NCI-H2196 (cell line): ENCODE data around the gene RASAL1.
A peak's percentile ranks its signal among the peaks of the same experiment; 100 is the strongest.
"Not testable (repeated sequence)": the region's sequence is repeated elsewhere in the genome, so short reads cannot be mapped to it uniquely, and the experiment has no call there.

Experiments
- DNase-seq: peaks from one replicate; lab custom pipeline; 2025; ENCODE audit not compliant: unreplicated experiment; lab: John Stamatoyannopoulos, UW

The RASAL1 gene

DNA sequence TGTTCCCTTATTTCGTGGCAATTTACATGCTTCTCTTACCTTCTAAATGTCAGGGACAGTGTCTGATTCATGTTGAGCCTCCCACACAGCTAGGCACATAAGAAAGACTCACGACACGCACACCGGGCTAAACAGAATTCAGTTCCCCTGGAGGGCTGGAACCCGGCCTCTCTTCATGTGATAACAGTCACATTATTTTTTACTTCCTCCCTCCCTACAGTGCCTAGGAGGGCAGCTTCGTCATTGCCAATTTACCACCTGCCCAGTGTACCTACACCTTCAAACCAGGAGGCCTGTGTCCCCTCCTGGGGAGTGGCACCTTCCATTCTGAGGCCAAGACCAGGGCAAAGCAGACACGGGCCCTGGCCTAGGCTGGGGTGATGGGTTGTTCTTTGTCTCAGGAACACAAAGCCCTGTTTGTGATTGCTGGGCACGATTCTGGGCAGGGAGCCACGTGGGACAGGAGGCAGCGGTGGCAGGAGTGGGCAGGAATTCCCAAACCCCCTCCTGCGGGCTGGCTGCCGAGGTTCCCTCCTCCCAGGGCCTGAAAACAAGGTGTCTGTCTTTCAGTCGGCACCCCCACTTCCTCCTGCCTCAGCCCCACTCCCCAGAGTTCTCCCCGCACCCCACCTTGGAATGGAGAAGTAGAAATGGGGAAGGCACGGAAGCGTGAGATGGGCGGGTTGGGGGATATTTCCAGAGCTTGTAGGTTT lies 6.8 kb upstream of the RASAL1 start:
- peak; percentile 63 for DNase-seq

DNA sequence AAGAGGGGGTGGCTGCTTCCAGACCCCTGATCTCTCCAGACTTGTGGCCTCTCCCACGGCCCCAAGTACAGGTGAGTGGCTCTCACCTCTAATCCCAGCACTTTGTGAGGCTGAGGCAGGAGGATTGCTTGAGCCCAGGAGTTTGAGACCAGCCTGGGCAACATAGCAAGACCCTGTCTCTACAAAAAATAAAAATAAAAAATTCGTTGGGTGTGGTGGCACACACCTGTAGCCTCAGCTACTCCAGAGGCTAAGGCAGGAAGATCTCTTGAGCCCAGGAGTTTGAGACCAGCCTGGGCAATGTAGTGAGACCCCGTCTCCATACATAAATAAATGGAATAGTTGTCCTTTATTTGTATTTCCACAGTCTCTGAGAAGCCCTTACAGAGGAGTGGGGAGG lies 6.2 kb upstream of the RASAL1 start:
- not testable (repeated sequence) for DNase-seq

- no peak for DNase-seq
Measured at GRCh38 chr12:113140706-113141105, 5.1 kb upstream of the RASAL1 start.

- DNase-seq, result no peak
Measured at GRCh38 chr12:113138826-113139225, 3.3 kb upstream of the RASAL1 start.

DNA sequence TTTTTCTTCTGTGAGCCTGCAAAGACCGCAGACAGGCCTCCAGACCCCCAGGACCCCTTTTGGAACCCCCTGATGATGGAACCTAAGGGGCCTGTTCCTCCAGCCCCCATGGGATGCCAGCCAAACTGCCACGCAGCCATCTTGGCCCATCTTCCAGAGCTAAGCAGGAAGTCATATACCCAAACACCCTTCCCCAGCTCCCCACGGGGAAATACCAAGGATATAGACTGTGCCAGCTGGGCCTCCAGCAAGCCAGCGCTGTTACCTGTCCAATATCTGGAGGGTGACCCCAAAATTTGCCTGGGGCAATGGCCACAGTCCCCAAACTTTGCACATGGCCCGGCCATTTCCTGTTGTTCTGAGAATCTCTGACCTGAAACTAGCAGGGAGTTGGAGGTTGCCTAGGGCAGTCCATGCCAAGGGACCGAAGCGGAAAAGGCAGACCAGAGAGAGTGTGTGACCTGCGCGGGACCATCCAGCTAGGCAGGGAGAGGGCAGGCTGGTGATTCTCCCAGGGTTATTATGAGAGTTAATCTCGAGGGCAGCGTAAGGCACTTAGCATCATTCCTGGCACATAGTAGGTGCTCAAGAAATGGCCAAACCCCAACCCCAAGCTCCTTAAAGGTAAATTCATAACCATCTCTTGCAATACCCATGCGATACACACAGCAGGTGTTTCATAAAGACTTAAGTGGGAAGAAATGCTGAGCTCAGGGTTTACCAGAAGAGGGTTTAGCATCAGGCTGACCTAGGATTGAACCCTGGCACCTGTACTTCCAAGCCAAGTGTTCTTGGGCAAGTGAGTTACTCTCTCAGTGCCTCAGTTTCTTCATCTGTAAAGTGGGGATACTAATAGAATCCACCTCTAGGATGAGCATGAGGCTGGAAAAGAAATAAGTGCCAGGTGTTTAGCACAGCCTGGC lies 2.6 kb upstream of the RASAL1 start:
- DNase-seq, result no peak

DNA sequence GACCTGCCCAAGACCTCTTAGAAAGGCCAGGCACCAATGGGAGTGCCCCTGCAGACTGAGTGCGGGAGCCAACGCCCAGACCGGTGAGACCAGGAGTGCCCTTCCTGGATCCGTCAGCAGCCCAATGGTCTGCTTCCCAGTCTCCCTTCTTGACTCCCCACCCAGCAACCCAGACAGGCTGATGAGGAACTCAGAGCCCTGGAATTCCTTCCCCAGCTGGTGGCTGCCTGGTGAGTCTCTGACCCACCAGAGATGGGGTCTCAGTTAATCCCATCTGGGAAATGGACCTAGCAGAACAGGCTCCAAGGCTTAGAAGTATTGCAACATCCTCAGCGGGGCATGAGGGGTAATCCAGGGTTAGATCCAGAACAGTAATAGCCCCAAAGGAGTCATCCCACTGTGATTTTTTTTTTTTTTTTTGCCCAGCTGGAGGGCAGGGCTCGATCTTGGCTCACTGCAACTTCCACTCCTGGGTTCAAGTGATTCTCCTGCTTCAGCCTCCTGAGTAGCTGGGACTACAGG lies 1.5 kb upstream of the RASAL1 start:
- no peak for DNase-seq

- DNase-seq, result peak; percentile 43
Measured at GRCh38 chr12:113136128-113136989, 798 bp upstream of the RASAL1 start.

GRCh38 chr12:113134521-113134951 lies 1.0 kb downstream of the RASAL1 start:
- no peak for DNase-seq

DNA sequence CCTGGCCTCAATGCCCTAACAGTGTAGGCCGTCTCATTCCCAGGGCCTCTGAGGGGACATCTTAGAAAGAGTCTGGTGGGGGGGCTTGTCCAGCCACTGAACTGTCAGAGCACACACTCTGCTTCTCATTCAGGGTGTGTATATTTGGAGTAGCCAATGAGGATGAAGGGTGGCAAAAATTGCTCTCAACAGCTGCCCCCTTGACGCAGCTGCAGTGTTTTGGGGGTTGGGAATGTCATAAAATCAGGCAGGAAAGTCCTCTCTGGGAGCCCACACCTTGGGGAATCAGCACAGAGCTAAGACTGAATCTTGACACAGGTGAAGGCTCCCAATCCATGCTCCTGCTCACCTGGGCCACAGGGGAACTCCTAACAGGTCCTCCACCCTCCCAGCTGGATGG lies 1.5 kb downstream of the RASAL1 start:
- no peak for DNase-seq

GRCh38 chr12:113133666-113134065 lies 1.9 kb downstream of the RASAL1 start:
- no peak for DNase-seq

- no peak for DNase-seq
Measured at GRCh38 chr12:113133036-113133435, 2.5 kb downstream of the RASAL1 start.

DNA sequence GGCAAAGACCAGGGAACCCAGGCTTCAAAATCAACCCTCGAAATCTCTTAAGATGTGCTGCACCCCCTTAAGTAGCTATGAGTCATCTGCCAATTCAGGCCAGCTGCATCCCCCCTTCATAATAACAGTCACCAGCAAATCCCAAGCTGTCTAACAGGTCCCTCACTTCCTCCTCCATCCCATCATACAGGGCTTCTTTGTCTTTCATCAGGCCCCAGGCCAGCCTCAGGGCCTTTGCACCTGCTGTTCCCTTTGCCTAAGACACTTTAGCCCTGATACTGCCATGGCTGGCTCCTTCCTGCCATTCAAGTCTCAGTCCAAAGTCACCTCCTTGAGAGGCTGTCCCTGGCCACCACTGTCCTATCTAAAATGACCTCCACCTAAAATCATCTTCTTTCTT lies 4.0 kb downstream of the RASAL1 start:
- DNase-seq, result no peak

DNA sequence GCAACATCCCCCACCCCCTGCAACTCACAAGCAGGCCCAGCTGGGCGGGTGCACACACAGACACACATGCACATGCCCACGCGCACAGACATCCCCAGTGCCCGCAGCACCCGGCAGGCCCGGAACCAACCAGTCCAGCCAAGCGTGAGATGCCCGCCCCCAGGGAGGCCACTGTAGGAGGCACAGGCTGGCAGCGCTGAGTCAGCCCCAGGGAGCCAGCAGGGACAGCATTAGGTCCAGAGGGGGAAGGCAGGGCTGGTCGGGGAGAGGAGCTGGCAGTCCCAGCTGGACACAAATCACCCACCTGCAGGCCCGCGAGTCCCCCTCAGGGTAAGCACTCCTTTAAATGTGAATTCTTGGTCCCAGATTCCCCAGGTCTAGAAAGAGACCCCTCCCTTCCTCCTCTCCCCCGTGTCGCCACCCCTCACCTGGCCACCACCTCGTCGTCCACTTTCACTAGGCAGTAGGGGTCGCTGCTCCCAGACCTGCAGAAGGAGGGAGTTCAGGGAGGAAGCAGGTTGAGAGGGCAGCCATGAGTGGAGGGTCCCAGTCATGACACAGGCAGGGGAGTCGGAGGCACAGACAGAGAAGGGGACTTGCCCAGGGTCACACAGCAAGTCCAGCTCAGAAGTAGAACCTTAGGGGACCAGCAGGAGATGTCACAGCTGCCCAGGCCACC lies 5.0 kb downstream of the RASAL1 start:
- DNase-seq, result no peak

DNA sequence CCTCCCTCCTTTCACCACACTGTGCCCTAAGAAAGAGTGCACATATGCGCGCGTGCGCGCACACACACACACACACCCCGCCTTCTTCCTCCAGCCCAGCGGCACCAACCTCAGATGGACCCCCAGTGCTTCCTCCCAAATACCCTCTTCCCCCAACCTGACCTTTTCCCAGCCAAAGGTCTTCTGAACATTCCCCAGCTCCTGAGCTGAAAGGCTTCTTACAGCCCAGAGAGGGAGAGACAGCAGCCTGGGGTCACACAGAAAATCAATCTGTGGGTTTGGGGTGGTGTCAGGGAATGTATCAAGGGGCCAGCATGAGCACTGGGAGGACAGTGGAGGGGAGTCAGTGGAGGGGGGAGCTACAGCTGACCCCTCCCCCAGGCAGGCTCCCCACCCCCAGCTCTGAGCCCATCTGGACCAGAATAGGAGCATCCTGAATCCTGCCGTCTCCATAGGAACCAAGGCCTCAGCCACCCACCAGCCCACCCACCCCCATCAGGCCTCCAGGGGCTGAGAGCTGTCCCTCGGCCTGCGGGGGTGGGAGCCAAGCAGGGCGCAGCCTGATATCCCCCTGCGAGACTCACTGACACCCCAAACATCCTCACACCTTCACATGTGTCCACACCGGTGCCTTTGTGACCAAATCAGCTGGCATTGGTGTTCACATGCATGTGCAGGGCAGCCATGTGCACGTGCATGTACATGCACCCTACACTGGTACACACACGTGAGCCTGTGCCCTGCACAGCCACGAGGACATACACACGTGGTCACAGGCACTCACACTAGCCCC lies 5.7 kb downstream of the RASAL1 start:
- no peak for DNase-seq

DNA sequence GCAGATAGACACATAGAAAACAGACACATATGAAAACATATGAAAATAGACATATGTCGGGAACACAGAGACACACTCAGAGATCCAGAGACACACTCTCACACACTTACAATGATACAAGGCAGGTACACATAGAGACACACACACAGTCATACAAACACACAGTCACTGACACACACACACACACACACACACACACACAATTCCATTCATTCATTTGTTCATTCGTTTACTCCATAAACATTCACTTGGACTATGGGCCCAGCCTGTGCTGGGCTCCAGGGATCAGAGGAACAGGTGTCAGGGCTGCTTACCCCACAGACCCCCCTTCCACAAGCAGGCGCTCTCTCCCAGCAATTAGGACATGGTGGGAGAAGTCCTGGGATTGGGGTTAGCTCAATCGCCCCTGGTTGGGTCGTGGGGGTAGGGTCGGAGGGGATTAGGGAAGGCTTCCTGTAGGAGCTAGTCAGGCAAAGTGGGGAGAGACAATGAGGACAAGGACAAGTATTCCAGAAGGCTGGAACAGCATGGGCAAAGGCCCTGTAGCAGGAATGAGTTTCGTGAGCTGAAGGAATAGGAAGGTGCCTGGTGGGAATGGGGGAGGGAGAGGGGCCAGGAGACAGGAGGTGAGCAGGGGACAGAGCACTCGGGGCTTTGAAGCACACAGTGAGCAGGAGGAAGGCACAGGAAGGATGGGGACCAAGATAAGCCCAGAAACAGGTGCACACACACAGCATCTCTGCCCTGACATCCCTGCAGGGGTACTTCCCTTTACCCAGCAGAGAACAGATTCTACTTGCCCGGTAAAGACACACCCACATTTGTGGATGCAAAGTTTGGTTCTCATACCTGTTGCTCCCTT lies 6.5 kb downstream of the RASAL1 start:
- DNase-seq, result no peak

DNA sequence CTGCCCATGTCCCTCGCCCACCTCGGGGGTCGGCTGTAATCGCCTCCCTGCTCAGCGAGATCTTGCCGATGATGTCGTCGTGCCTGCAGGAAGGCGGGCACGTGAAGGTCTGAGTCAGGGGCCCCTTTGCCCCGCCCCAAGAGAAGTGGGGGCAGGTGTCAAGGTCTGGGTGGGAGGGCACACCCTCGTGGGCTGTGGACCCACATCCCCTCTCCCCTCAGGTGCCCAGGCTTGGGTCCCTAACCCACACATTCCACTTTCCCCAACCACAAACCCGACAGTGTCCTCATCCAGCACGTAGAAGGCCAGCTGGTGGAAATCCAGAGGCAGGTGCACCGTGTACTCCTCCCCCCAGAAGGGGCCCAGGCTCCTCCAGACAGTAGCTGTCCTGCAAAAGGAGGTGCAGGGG lies 7.8 kb downstream of the RASAL1 start:
- no peak for DNase-seq

DNA sequence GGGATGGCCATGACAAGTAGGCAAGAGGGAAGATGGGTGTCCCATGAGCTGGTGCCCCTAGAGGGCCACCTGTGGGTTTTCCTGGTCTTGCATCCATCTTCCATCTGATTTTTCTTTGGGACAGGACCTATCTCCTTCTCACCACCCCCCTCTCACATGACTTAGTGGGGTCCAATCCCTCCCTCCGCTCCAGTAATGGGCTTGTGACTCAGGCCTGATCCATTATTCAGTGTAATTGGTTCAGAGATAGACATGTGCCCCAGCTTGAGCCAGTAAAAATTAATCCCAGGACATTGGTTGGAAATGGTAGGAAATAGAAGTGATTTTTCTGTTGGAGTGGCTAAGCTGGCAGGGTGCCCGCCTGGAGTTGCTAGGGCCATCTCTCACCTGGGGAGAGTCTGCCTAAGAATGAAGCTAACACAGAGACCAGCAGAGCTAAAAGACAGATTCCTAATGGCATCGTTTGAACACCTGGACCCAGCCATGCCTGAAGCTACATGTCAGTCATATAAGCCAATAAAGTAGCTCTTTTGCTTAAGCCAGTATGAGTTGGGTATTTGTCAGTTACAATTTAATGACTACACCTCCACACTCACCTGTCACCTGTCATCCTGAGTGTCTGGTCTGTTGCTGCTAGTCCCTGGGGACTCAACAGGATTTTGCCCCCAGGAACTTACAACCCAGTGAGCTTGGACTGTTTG lies 14.7 kb downstream of the RASAL1 start:
- peak; percentile 43 for DNase-seq

GRCh38 chr12:113119980-113120669 lies 15.4 kb downstream of the RASAL1 start:
- peak; percentile 8 for DNase-seq
